Posterior vena cava (tissue), 2 donors: ENCODE results near the gene ZNF234. TPM values are rescaled to one million over a fixed set of nuclear protein-coding genes. Genes with fewer than 3 reads are reported as not detected.
"Not testable (repeated sequence)": the region's sequence is repeated elsewhere in the genome, so short reads cannot be mapped to it uniquely, and the experiment has no call there.

Experiments used
- DNase-seq: peaks from one replicate; pipeline ENCODE4 v3.0.0-alpha.2; 2020; ENCODE audit warnings: low spot score
- intact Hi-C, 2 donors: fragments of 100-400 bp; cut with DNase I; formaldehyde crosslinking; loops; one replicate each; pipeline versions ENCODE4 v1.14.1 to v1.14.2; 2022 to 2023
- long read RNA-seq, 2 donors: library from polyadenylated mRNA; unstranded; transcript quantifications; one replicate each; pipeline ENCODE4 v2.0.0, GENCODE V29; 2020 to 2021
- total RNA-seq, 2 donors: library from RNA; stranded (reverse); fragmentation: NEBNext Ultra II Directional; extraction: Animal tissue kit (Norgen Biotek cat#: 25700); gene quantifications; one replicate each; pipeline ENCODE4 v1.2.1, GENCODE V29; 2021
- donor health status: DM: yes; HTN: yes; CAD: no.
- donor health status: DM: yes; HTN: yes; CAD: no.

Gene ZNF234
- 10 to 100 TPM in 1 of 2 donors, 1 to 10 TPM in 1; 9.4 to 10.0 TPM for total RNA-seq
- long read RNA-seq, donor 1, full-length matches to known transcripts, result 4 of 6 reads
- long read RNA-seq, donor 1, partial matches to known transcripts, result 1 of 6 reads
- long read RNA-seq, donor 1, other reads (novel, unspliced or antisense), result 1 of 6 reads
- long read RNA-seq, donor 2, full-length matches to known transcripts, result 8 of 11 reads
- long read RNA-seq, donor 2, partial matches to known transcripts, result 0 of 11 reads
- long read RNA-seq, donor 2, other reads (novel, unspliced or antisense), result 3 of 11 reads

GRCh38 chr19:44141191-44142058 lies at the start of gene ZNF234:
TSS of gene ZNF234 (plus strand) at chr19:44141554. CDS start at chr19:44144633, 3,079 bp downstream.
- intact Hi-C loops, result no loop called here
- DNase-seq, result peak; percentile 92

DNA sequence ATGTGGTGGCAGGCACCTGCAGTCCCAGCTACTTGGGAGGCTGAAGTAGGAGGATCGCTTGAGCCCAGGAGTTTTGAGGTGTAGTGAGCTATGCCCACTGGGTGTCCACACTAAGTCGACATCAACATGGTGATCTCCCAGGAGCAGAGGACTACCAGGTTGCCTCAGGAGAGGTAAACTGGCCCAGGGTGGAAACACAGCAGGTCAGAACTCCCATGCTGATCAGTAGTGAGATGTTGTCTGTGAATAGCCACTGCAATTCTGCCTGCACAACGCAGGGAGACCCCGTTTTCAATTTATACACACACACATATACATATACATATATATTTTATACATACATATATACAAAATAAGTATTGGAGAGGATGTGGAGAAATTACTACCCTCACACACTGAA lies 49.2 kb upstream of the ZNF234 start:
- intact Hi-C loops, result no loop called here
- DNase-seq, result no peak

DNA sequence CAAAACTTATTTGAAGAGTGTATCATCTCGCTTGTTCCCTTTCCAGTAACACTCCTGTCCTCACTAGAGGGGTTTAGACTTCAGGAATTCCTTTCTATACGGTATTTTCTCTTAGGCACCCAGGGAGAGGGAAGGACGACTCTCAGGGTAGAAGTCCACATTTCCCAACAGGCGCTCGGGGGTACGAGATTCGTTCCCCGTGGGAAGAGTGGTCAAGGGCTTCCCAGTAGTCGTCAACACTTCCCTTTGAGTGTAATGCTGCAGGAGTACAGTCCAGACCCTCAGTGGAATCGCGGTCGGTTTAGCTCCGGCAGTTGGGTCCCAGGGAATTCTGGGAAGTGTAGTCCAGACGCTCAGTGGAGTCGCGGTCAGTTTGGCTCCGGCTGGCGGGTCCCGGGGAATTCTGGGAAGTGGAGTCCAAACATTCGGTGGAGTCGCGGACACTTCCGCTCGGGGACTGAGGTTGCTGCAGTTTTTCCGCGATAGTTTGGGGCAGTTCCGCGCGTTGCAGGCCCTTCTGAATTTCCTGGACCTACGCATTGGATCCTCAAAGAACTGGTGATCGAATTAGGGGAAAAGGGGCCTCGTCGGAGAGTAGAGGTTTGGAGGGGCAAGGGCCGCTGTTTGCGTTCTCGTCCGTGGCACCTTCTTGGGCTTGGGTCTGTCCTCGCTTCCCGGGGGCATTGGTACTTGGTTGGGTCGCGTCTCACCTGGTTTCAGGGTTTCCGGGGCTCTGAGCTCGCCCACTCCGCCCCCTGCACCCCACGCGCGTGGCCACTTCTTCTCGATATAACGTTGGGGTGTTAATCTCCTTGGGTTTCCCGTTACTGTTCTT lies 47.2 kb upstream of the ZNF234 start, which contains the start of gene ZNF224:
ZNF224 (plus strand) TSS at position 431 of the 835 bp plus-strand sequence. CDS start 3,513 bp downstream, outside the sequence.
- intact Hi-C loops, result no loop called here
- peak; percentile 97 for DNase-seq

DNA sequence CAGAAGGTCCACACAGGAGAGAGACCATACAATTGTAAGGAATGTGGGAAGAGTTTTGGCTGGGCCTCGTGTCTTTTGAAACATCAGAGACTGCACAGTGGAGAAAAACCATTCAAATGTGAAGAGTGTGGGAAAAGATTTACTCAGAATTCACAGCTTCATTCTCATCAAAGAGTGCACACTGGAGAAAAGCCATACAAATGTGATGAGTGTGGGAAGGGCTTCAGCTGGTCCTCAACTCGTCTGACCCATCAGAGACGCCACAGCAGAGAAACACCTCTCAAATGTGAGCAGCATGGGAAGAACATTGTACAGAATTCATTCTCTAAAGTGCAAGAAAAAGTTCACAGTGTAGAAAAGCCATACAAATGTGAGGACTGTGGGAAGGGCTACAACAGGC lies 33.6 kb upstream of the ZNF234 start:
- intact Hi-C loops, result no loop called here

DNA sequence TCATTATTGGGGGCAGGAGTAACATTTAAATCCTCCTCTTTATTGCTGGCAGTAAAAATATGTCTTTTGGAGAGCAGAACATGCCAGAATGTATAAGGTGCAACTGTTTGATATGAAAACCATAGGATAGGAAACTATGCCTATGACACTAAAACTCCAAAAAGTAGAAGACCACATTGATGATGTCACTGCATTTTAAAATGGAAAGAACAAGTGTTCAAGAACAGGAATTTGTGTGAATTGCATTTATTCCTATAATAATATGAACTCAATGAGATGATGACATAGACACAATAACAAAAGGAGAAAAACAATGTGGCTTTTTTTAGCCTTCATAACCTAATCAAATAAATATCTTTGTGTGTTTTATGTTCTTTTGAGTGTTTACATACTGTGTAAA lies 31.9 kb upstream of the ZNF234 start:
- intact Hi-C loops, result no loop called here
- DNase-seq, result no peak

More for the DNA sequence above, 33.6 kb upstream of the ZNF234 start:
- no peak for DNase-seq

DNA sequence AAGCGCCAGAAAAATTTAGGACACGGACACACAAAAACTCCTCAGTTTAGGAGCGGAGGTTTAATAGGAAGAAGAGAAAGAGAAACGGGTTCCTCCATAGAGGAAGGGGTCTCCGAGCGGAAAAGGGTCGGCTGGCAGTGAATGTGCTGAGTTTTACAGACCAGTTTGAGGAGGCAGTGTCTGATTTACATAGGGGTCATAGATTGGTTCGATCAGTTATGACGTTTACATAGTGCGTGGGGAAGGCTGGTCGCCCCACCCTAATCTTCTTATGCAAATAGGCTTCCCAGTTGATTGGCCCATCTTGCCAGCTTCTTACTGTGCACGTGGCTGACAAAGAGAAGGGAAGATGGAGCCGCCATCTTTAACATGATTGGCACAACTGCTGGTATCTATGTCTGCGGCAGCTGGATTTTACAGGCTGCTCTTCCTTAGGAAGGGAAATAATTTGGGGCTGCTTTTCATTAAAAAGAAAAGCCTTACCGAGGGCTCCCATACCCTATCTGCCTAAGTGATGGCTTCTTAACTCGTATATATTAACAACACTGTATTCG lies 29.4 kb upstream of the ZNF234 start:
- intact Hi-C loops, result loop anchor here in 1 of 2 donors (10.0 kb wide), 1 partner anchor 57 kb away; the partner anchor contains the start of gene ZNF223
- no peak for DNase-seq

DNA sequence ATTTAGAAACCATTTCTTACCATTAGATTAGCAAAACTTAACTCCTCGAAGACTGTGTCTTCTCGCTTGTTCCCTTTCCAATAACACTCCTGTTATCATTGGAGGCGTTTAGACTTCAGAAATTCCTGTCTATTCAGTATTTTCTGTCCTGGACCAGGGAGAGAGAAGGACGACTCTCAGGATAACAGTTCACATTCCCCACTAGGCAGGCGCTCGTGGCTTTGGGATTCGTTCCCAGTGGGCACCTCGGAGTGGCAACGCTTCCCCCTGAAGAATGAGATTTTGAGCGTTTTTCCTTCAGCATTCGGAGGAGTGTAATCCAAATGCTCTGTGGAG lies 28.6 kb upstream of the ZNF234 start:
- intact Hi-C loops, result loop anchor here in 1 of 2 donors (10.0 kb wide), 1 partner anchor 58 kb away; the partner anchor contains the start of gene ZNF223
- no peak for DNase-seq

- DNase-seq, result peak; percentile 96
- intact Hi-C loops, result loop anchor here in 1 of 2 donors (10.0 kb wide), 1 partner anchor 58 kb away; the partner anchor contains the start of gene ZNF223
These were observed 28.1 kb upstream of the ZNF234 start, which contains the start of gene ZNF225 for GRCh38 chr19:44113138-44113783. TSS of gene ZNF225 (plus strand) at chr19:44113399. CDS start at chr19:44115828, 2,429 bp downstream.

GRCh38 chr19:44113784-44114390 lies 27.5 kb upstream of the ZNF234 start:
- no peak for DNase-seq

DNA sequence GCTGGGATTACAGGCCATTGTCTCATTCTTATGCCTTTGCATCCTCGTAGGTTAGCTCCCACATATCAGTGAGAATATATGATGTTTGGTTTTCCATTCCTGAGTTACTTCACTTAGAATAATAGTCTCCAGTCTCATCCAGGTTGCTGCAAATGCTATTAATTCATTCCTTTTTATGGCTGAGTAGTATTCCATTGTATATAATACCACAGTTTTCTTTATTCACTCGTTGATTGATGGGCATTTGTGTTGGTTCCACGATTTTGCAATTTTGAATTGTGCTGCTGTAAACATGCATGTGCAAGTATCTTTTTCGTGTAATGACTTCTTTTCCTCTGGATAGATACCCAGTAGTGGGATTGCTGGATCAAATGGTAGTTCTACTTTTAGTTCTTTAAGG lies 20.2 kb upstream of the ZNF234 start:
- intact Hi-C loops, DNase-seq: not testable (repeated sequence)

More at GRCh38 chr19:44113784-44114390, 27.5 kb upstream of the ZNF234 start:
- intact Hi-C loops, result loop anchor here in 1 of 2 donors (10.0 kb wide), 1 partner anchor 59 kb away; the partner anchor contains the start of gene ZNF223

GRCh38 chr19:44131955-44132354 lies 9.4 kb upstream of the ZNF234 start:
- no peak for DNase-seq
- intact Hi-C loops, result no loop called here

GRCh38 chr19:44142059-44142433 lies 692 bp downstream of the ZNF234 start:
- DNase-seq, result no peak
- intact Hi-C loops, result no loop called here

GRCh38 chr19:44149776-44150175 lies 8.4 kb downstream of the ZNF234 start:
- intact Hi-C loops, result no loop called here
- no peak for DNase-seq

- intact Hi-C loops, result no loop called here
- DNase-seq, result no peak
These were observed 10.1 kb downstream of the ZNF234 start for GRCh38 chr19:44151491-44151890.

GRCh38 chr19:44156475-44156874 lies 15.1 kb downstream of the ZNF234 start:
- intact Hi-C loops, result no loop called here
- DNase-seq, result no peak

DNA sequence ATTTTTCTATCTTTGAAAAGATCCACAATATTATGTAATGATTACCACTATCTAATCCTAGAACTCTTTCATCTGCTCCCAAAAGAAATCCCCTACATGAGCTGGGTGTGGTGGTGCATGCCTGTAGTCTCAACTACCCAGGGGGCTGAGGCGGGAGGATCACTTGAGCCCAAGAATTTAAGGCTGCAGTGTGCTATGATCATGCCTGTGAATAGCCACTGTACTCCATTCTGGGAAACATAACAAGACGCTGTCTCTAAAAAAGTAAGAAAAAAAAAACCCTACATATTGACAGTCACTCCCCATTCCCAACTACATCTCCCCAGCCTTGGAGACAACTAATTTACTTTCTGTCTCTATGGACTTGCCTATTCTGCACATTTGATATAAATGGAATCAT lies 22.4 kb downstream of the ZNF234 start:
- intact Hi-C loops, result no loop called here

GRCh38 chr19:44164327-44164672 lies 22.9 kb downstream of the ZNF234 start:
- intact Hi-C loops, result no loop called here
- DNase-seq, result no peak

More for the DNA sequence above, 22.4 kb downstream of the ZNF234 start:
- DNase-seq, result no peak
